ENCODE results near the gene FBXO38. TPM values are rescaled to one million over a fixed set of nuclear protein-coding genes. Genes with fewer than 3 reads are reported as not detected.

FBXO38 gene
- total RNA-seq, result 10 to 100 TPM; 31.7 to 34.2 TPM

DNA sequence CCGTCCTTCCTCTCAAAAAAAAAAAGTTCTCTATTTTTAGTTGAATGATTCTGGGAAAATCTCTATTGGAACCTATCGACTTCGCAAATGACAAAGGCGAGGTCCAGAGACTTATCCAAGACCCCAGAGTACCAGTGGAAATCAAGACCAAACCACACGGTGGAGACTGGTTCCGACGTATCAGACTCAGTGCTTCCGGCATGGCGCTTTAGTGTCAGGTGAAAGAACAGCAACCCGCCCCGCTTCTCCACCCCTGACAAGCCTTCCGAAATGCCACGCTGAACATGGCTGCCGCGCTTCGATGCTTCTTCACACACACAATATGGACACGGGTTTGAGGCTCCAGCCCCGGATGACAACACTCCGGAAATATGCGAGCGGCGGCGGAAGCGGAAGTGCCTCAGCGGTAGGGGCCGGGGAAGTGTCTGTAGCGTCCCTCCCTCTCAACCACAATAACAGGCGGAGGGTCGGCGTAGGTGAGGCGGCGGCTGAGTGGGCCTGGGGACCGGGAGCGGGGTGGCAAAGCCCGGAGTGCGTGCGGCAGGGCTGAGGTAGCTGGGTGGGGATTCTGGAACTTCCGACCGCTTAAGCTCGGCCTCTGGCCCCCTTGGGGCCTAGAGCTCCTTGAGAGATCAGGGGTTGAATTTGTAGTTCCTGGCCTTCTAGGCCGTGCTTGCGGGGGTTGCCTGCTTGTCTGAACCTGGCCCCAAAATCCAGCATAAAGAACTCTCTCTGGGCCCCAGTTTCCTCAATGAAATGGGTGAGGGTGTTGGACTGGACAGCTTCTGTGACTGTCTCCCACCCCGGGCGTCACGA is at the start of gene FBXO38:
FBXO38 (plus strand) TSS at position 395 of the 816 bp plus-strand sequence. CDS start 10,819 bp downstream, outside the sequence.
- Mint-ChIP-seq H3K27me3 (ENCODE audit: low read depth) (no peaks in the 10 kb centered on the region), H3K9me3 (peaks cover 4% of the 10 kb centered on the region), H3K36me3 (ENCODE audit: low read depth) (peaks cover 28% of the 10 kb centered on the region), H3K27ac (peak within 1 kb of the TSS; percentile 94), H3K4me1 (ENCODE audit: low read depth) (peaks cover 63% of the 10 kb centered on the region), H3K4me3 (peak within 1 kb of the TSS; percentile 89)
- CTCF ChIA-PET, result interaction anchor here (0.6 kb wide), 1 partner anchor 622 kb away, joined by 3 read pairs; no protein-coding TSS in a partner anchor
- DNase-seq, result peak; percentile 99
- intact Hi-C loops (cut with micrococcal nuclease), result loop anchor here (1.0 to 10.0 kb wide), 14 partner anchors 18 to 1936 kb away; partner anchors contain the start of genes CSNK1A1, HMGXB3, PPARGC1B and TCERG1

GRCh38 chr5:148335259-148335658 is 48.5 kb upstream of the FBXO38 start, which contains the start of gene SPINK9:
Gene SPINK9, plus strand, starts transcription at chr5:148335559. Its CDS starts 55 bp downstream, at chr5:148335614.
- CTCF ChIA-PET, result interaction anchor here (0.9 kb wide), 1 partner anchor 40 kb away, joined by 4 read pairs; no protein-coding TSS in a partner anchor
- Mint-ChIP-seq H3K4me3 (no peak within 1 kb of the TSS), H3K9me3 (peaks cover 7% of the 10 kb centered on the region), H3K36me3 (ENCODE audit: low read depth) (peaks cover 5% of the 10 kb centered on the region), H3K27ac (no peak within 1 kb of the TSS), H3K4me1 (ENCODE audit: low read depth) (no peaks in the 10 kb centered on the region), H3K27me3 (ENCODE audit: low read depth) (no peaks in the 10 kb centered on the region)
- DNase-seq, result no peak
- intact Hi-C loops (cut with micrococcal nuclease), result no loop called here

- intact Hi-C loops (cut with micrococcal nuclease), result no loop called here
- no peaks in the 10 kb centered on the region for H3K36me3 Mint-ChIP-seq (ENCODE audit: low read depth)
- CTCF ChIA-PET, result interaction anchor here (0.9 kb wide), 1 partner anchor 31 kb away, joined by 3 read pairs; no protein-coding TSS in a partner anchor
- no peak for DNase-seq
- no peaks in the 10 kb centered on the region for H3K4me1 Mint-ChIP-seq (ENCODE audit: low read depth)
- no peaks in the 10 kb centered on the region for H3K27me3 Mint-ChIP-seq (ENCODE audit: low read depth)
- no peak overlapping the region for H3K4me3 Mint-ChIP-seq
- no peaks in the 10 kb centered on the region for H3K9me3 Mint-ChIP-seq
- no peak overlapping the region for H3K27ac Mint-ChIP-seq
Measured at GRCh38 chr5:148336704-148337435, 46.9 kb upstream of the FBXO38 start.

- H3K4me3 Mint-ChIP-seq, result no peak overlapping the region
Measured at GRCh38 chr5:148342371-148343045, 41.2 kb upstream of the FBXO38 start.

DNA sequence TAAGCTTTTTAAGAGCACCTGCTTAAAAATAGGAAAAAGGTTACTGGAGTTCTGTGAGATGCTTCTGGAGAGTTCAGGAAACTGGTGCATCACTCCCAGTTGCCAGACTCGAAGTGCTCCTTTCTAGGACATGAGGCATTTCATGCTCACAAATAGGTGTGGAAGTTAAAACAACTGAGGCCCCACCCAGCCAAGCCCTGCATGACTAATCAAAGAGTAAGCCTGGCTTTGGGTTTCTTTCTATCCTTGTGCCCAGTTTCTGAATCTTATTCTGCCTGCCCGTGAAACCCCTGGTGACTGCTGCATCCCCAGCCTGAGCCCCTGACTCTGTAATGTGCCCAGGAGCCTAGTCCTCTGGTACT is 40.7 kb upstream of the FBXO38 start:
- no peak for DNase-seq
- CTCF ChIA-PET, result no interaction called here
- Mint-ChIP-seq H3K4me1 (ENCODE audit: low read depth) (no peaks in the 10 kb centered on the region), H3K36me3 (ENCODE audit: low read depth) (no peaks in the 10 kb centered on the region), H3K4me3 (no peak overlapping the region), H3K9me3 (no peaks in the 10 kb centered on the region), H3K27me3 (ENCODE audit: low read depth) (no peaks in the 10 kb centered on the region), H3K27ac (no peak overlapping the region)
- intact Hi-C loops (cut with micrococcal nuclease), result no loop called here

More at GRCh38 chr5:148342371-148343045, 41.2 kb upstream of the FBXO38 start:
- CTCF ChIA-PET, result no interaction called here
- DNase-seq, result no peak
- Mint-ChIP-seq H3K27me3 (ENCODE audit: low read depth) (no peaks in the 10 kb centered on the region), H3K27ac (no peak overlapping the region), H3K4me1 (ENCODE audit: low read depth) (no peaks in the 10 kb centered on the region), H3K36me3 (ENCODE audit: low read depth) (no peaks in the 10 kb centered on the region), H3K9me3 (no peaks in the 10 kb centered on the region)
- intact Hi-C loops (cut with micrococcal nuclease), result no loop called here

DNA sequence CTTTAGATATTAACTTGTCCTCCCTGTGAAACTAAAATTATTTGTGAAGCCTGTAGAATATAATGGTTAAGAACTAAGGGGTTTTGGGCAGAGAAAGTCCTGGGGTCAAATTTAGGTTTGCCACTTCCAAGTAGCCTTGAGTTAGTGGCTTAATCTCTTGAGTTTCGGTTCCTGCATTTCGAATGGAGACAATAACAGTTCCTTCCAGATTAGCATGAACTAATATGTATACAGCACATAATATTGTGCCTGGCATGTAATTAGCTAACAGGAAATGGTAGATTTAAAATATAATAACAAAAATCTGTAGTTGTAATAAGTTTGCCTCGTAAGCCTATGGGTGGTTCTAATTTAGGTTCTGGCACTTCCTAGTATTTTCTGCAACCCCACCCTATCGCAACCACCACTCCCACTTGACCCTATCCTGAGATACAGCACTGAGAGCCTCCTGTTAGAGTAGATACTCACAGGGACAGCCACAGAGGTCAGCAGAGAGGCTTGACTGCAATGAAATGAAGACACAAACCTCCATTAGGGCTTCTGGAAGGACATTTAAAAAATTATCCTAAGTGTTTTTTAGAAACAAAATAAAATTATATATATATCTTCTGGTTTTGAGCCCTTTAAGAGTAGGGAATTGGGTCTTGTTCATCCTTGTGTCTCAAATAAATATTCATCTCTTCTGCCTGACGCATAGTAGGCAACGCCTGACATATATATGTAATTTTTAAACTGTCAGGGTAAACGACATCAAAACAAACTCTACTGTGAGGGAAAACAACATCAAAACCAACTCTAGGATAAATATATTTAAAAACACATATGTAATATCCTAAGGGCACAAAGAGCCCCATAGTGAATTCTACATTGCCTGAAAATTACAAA is 39.9 kb upstream of the FBXO38 start:
- CTCF ChIA-PET, result no interaction called here
- Mint-ChIP-seq H3K9me3 (no peaks in the 10 kb centered on the region), H3K27me3 (ENCODE audit: low read depth) (no peaks in the 10 kb centered on the region), H3K4me1 (ENCODE audit: low read depth) (no peaks in the 10 kb centered on the region), H3K27ac (no peak overlapping the region), H3K4me3 (no peak overlapping the region), H3K36me3 (ENCODE audit: low read depth) (no peaks in the 10 kb centered on the region)
- intact Hi-C loops (cut with micrococcal nuclease), result no loop called here
- DNase-seq, result no peak

GRCh38 chr5:148347706-148348105 is 36.1 kb upstream of the FBXO38 start:
- Mint-ChIP-seq H3K27ac (no peak overlapping the region), H3K27me3 (ENCODE audit: low read depth) (no peaks in the 10 kb centered on the region), H3K36me3 (ENCODE audit: low read depth) (no peaks in the 10 kb centered on the region), H3K9me3 (no peaks in the 10 kb centered on the region), H3K4me1 (ENCODE audit: low read depth) (no peaks in the 10 kb centered on the region), H3K4me3 (no peak overlapping the region)
- no peak for DNase-seq
- CTCF ChIA-PET, result no interaction called here
- intact Hi-C loops (cut with micrococcal nuclease), result no loop called here

GRCh38 chr5:148352696-148353095 is 31.1 kb upstream of the FBXO38 start:
- DNase-seq, result no peak
- intact Hi-C loops (cut with micrococcal nuclease), result no loop called here
- no peaks in the 10 kb centered on the region for H3K36me3 Mint-ChIP-seq (ENCODE audit: low read depth)
- no peaks in the 10 kb centered on the region for H3K4me1 Mint-ChIP-seq (ENCODE audit: low read depth)
- H3K9me3 Mint-ChIP-seq, result no peaks in the 10 kb centered on the region
- no peak overlapping the region for H3K4me3 Mint-ChIP-seq
- no peaks in the 10 kb centered on the region for H3K27me3 Mint-ChIP-seq (ENCODE audit: low read depth)
- CTCF ChIA-PET, result no interaction called here
- H3K27ac Mint-ChIP-seq, result no peak overlapping the region

DNA sequence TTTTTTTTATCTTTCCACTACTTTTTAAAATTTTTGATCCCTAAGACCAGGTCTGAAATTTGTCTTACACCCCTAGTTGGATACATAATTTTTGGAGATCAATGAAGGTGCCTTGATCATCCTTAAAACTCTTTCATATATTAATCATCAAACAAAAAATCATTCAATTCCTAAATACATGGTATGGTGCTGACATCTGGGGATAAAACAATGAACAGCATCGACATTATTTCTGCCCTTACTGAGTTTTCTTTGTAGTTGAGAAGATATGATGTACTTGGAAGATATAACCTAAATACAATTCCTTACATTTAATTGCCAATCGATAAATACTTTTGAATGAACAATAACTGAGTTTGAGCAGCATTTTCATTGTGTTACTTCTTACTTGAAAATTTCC is 30.1 kb upstream of the FBXO38 start:
- Mint-ChIP-seq H3K9me3 (no peaks in the 10 kb centered on the region), H3K27me3 (ENCODE audit: low read depth) (no peaks in the 10 kb centered on the region), H3K4me3 (no peak overlapping the region), H3K36me3 (ENCODE audit: low read depth) (no peaks in the 10 kb centered on the region), H3K4me1 (ENCODE audit: low read depth) (no peaks in the 10 kb centered on the region), H3K27ac (no peak overlapping the region)
- intact Hi-C loops (cut with micrococcal nuclease), result no loop called here
- no peak for DNase-seq
- CTCF ChIA-PET, result interaction anchor here (0.6 kb wide), 1 partner anchor 685 kb away, joined by 3 read pairs; no protein-coding TSS in a partner anchor

GRCh38 chr5:148364343-148364742 is 19.4 kb upstream of the FBXO38 start:
- no peak for DNase-seq
- Mint-ChIP-seq H3K4me1 (ENCODE audit: low read depth) (no peaks in the 10 kb centered on the region), H3K27ac (no peak overlapping the region), H3K27me3 (ENCODE audit: low read depth) (no peaks in the 10 kb centered on the region), H3K36me3 (ENCODE audit: low read depth) (peaks cover 9% of the 10 kb centered on the region), H3K4me3 (no peak overlapping the region), H3K9me3 (peaks cover 5% of the 10 kb centered on the region)
- intact Hi-C loops (cut with micrococcal nuclease), result no loop called here
- CTCF ChIA-PET, result interaction anchor here (1.5 kb wide), 1 partner anchor 10 kb away, joined by 9 read pairs; no protein-coding TSS in a partner anchor

DNA sequence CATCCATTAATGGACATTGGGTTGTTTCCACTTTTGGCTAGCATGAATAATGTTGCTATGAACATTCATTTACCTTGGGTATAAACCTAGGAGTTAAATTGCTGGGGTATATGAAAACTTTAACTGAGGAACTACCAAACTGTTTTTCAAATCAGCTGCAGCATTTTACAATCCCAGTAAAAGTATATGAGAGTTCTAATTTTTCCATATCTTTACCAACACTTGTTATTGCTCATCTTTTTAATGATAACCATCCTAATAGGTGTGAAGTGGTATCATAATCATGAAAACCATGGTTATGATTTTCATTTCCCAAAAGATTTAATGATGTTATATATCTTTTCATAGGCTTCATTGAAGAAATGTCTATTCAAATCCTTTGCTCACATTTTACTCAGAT is 15.5 kb upstream of the FBXO38 start:
- no peak for DNase-seq
- peaks cover 14% of the 10 kb centered on the region for H3K36me3 Mint-ChIP-seq (ENCODE audit: low read depth)
- H3K27me3 Mint-ChIP-seq (ENCODE audit: low read depth), result no peaks in the 10 kb centered on the region
- CTCF ChIA-PET, result no interaction called here
- H3K9me3 Mint-ChIP-seq, result peaks cover 9% of the 10 kb centered on the region
- no peak overlapping the region for H3K4me3 Mint-ChIP-seq
- H3K27ac Mint-ChIP-seq, result no peak overlapping the region
- no peaks in the 10 kb centered on the region for H3K4me1 Mint-ChIP-seq (ENCODE audit: low read depth)
- intact Hi-C loops (cut with micrococcal nuclease), result no loop called here
